Endometrial microvascular endothelial cells (primary cell): ENCODE results near the gene KRT8. TPM values are rescaled to one million over a fixed set of nuclear protein-coding genes. Genes with fewer than 3 reads are reported as not detected.

ENCODE experiments used
- in situ Hi-C: cut with HindIII; loops from 2 replicates; pipeline ENCODE4 v1.10.0; 2017; ENCODE audit warnings: low sequenced_read_pairs, low pct_unique_long_range_greater_than_20kb; ENCODE audit errors: inconsistent ontology term
- total RNA-seq: library from RNA; depleted of rRNA; stranded (reverse); fragments of >200 nt; gene quantifications from one replicate; pipeline ENCODE4 v1.2.3, GENCODE V29; 2015; ENCODE audit errors: inconsistent ontology term

Gene KRT8
- total RNA-seq, 1 donor from 2014 or later = 21.4 TPM

- in situ Hi-C loops = loop anchor here (25.0 kb wide), 1 partner anchor 108 kb away; no protein-coding TSS in a partner anchor
Measured at GRCh38 chr12:52879394-52880351, 25.2 kb downstream of the KRT8 start.

GRCh38 chr12:52878507-52879393 lies 26.1 kb downstream of the KRT8 start:
- in situ Hi-C loops = loop anchor here (25.0 kb wide), 1 partner anchor 109 kb away; no protein-coding TSS in a partner anchor

DNA sequence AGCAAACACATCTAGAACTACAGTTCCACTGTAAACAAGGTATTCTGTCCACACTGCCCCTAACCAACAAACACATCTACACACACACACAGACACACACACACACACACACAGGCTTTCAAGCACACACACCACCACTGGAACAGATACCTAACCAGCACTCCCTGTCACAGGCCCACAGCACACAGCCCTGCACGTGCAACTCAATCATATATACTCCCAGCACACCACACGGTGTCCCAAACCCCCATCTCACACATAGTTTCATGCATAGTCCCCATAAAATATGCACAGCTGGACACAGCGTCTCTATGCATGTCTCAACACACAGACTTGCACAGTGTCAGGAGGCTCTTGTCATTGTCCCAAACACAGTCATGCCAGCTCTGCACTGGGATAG lies 27.6 kb downstream of the KRT8 start:
- in situ Hi-C loops = loop anchor here (25.0 kb wide), 1 partner anchor 110 kb away; no protein-coding TSS in a partner anchor

- in situ Hi-C loops = loop anchor here (25.0 kb wide), 1 partner anchor 111 kb away; no protein-coding TSS in a partner anchor
Measured at GRCh38 chr12:52876372-52876771, 28.5 kb downstream of the KRT8 start.

DNA sequence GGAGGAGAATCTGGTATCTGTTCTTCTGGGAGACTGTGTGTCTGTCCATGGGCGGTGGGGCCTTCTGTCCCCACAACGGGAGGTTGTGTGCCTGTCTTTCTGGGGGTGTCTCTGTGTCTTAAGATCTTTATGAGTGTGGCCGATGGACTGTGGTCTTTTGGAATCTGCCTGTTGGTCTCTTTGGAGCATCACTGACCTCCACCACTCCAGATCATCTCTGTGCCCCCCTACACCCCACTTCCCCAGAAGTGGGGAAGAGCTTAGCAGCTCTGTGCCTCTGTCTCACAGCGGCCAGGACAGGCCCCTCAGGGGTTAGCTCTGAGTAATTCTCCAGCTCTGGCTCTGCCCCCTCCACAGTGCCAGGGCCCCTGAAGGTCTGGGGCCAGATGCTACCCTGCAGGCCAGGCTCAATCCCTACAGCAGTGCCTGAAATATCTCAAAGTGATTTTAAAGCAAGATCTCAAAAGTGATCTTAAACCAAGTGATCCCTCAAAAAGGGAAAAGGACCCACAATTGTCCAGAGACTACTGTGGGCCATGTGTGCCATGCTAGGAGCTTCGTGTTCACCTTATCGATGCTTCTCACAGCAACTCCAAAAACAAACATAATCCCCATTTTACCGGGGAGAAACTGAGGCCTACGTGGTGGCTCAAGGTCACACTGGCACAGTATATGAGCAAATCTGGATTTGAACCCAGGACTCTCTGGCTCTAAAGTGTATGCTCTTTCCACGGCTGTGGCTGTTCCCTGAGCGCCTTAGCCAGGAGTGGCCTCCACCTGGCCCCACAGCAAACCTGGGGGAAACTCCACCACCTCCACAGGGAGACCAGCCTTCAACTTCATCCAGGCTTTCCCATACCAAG lies 30.1 kb downstream of the KRT8 start:
- in situ Hi-C loops = loop anchor here (25.0 kb wide), 1 partner anchor 112 kb away; no protein-coding TSS in a partner anchor

DNA sequence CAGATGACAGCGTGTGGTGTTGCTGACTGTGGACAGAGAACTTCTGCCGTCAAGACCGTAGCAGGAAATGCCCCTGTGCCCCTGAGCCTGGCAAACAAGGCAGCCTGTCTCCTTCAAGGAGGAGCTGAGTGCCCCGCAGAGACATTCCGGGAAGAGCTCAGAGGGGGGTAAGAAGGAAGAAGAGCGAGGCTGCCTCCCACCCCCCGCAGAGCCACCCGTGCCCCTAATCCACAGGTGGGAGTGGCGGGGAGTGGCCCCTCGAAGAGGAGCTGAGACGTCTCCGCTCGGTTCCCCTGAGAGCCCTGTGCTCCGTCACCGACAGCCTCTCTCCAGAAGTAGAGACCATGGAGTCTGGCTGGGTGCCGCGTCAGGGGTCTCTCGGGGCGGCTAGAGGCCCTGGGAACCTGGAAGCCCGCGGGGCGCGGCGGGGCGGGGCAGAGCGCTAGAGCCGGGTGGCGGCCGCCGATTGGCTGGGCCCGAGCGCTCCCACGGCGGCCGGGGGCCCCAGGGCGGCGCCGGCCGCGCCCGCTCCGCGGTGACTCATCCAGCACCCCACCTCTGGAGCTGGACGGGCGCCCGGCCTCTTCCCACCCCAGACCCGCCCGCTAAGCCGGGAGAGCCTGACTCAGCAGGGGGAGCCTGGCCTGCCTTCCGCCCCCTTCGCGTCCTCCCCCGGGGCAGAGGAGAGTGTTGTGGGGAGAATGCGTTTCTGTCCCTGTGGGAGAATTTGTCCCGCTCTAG lies 30.9 kb downstream of the KRT8 start:
- in situ Hi-C loops = no loop called here

- in situ Hi-C loops = no loop called here
Measured at GRCh38 chr12:52873513-52873831, 31.4 kb downstream of the KRT8 start.

GRCh38 chr12:52872644-52873389 lies 32.1 kb downstream of the KRT8 start:
- in situ Hi-C loops = no loop called here

- in situ Hi-C loops = no loop called here
Measured at GRCh38 chr12:52871291-52872039, 33.4 kb downstream of the KRT8 start.

DNA sequence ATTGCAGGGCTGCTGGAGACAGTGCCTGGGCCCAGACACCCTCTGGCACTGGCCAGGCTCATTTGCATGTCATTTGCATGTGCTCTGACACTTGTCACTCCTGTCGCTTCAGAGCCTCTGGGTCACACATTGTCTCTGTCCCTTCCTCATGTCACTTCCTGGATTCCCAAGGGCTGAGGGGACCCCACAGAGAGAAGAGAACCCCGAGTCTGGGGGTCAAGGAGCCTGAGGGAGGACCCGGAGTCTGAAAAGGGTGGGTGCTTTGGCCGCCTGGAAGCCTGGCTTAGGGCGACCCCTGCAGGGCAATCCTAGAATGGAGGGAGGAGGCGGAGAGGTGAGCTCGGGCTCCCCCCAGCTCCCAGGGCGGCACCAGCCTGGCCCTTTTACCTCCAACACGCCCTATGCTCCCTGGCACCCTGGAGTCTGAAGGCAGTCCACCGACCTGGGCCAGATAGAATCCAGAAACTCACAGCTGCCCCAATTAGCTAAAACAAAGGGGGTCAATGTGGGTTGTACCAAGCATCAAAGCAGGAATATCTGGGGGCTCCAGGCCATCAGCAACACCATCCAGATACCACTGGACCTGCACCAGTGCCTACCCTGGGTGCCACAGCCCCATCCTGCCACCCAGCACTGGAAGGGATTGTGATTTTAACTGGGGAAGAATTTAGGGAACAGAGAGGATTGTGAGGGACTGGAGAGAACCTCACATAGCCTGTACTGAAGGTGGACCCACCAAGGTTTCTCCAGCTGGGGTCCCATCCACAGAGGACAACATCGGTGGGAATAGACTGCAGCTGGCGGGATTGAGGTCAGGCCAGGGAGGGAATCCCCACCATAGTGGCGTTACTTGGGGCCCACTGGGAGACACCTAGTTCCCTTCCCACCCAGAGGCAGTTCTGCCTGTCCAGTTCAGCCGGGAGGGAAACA lies 34.2 kb downstream of the KRT8 start:
- in situ Hi-C loops = no loop called here

GRCh38 chr12:52867642-52868041 lies 37.2 kb downstream of the KRT8 start:
- in situ Hi-C loops = no loop called here

- in situ Hi-C loops = no loop called here
Measured at GRCh38 chr12:52867152-52867551, 37.7 kb downstream of the KRT8 start.

- in situ Hi-C loops = no loop called here
Measured at GRCh38 chr12:52865090-52865944, 39.6 kb downstream of the KRT8 start.

DNA sequence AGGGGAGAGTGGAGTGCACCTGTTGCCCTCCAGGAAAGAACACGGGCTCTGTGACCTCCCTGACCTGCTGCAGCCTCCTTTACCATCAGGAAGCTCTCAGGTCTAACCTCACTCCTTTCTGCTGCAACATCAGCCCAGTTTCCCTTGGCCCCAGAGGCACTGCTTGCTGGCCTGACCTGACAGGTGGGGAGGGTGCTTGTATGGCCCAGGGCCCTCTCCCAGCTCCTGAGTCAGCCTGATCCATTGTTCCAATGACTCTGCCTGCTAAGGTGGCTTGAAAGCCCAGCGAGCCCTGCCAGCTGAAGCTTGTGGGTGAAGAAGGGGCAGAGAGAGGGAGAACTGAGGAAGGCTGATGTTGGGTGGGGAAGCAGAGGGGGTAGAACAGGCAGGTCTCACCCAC lies 42.9 kb downstream of the KRT8 start:
- in situ Hi-C loops = no loop called here

- in situ Hi-C loops = no loop called here
Measured at GRCh38 chr12:52861511-52861910, 43.4 kb downstream of the KRT8 start.
